GM18868 (cell line): ENCODE results near the gene GLI3.

Experiments
- ATAC-seq: cut with Tn5 transposase; IDR thresholded peaks from one replicate; pipeline ENCODE4 v1.9.1; 2021; ENCODE audit warnings: mild to moderate bottlenecking, moderate library complexity; ENCODE audit not compliant: unreplicated experiment

The GLI3 gene

GRCh38 chr7:41974870-41975557 is 262.0 kb downstream of the GLI3 start:
- ATAC-seq = no peak

GRCh38 chr7:41973202-41973730 is 263.7 kb downstream of the GLI3 start:
- no peak for ATAC-seq

- ATAC-seq = no peak
Observed at GRCh38 chr7:41972776-41973175, 264.2 kb downstream of the GLI3 start.

- no peak for ATAC-seq
Observed at GRCh38 chr7:41972270-41972669, 264.7 kb downstream of the GLI3 start.

- ATAC-seq = no peak
Observed at GRCh38 chr7:41971640-41972187, 265.3 kb downstream of the GLI3 start.

GRCh38 chr7:41970941-41971340 is 266.1 kb downstream of the GLI3 start:
- ATAC-seq = no peak

- no peak for ATAC-seq
Observed at GRCh38 chr7:41969561-41970105, 267.4 kb downstream of the GLI3 start.

GRCh38 chr7:41967156-41967555 is 269.9 kb downstream of the GLI3 start:
- no peak for ATAC-seq

GRCh38 chr7:41965951-41966505 is 271.0 kb downstream of the GLI3 start:
- no peak for ATAC-seq

GRCh38 chr7:41964849-41965745 is 271.9 kb downstream of the GLI3 start:
- ATAC-seq = no peak

GRCh38 chr7:41964183-41964753 is 272.7 kb downstream of the GLI3 start:
- no peak for ATAC-seq

GRCh38 chr7:41956705-41957104 is 280.3 kb downstream of the GLI3 start:
- no peak for ATAC-seq

- ATAC-seq = no peak
Observed at GRCh38 chr7:41955893-41956675, 280.9 kb downstream of the GLI3 start.

- no peak for ATAC-seq
Observed at GRCh38 chr7:41955451-41955850, 281.6 kb downstream of the GLI3 start.

GRCh38 chr7:41954976-41955375 is 282.0 kb downstream of the GLI3 start:
- no peak for ATAC-seq

GRCh38 chr7:41948503-41948902 is 288.5 kb downstream of the GLI3 start:
- no peak for ATAC-seq

- ATAC-seq = peak; percentile 86
Observed at GRCh38 chr7:41943094-41943577, 293.9 kb downstream of the GLI3 start.

- peak; percentile 5 for ATAC-seq
Observed at GRCh38 chr7:41942468-41943093, 294.4 kb downstream of the GLI3 start.

GRCh38 chr7:41940760-41941343 is 296.2 kb downstream of the GLI3 start:
- peak; percentile 79 for ATAC-seq
